ENCODE results near the gene RELB. TPM values are rescaled to one million over a fixed set of nuclear protein-coding genes. Genes with fewer than 3 reads are reported as not detected.
A peak's percentile ranks its signal among the peaks of the same experiment; 100 is the strongest.

RELB gene
- total RNA-seq, 2 donors from 2014 or later = 11.0 to 13.0 TPM

GRCh38 chr19:45037393-45038169, 36.3 kb downstream of the RELB start:
- no peak for DNase-seq (ENCODE audit: low spot score)
- Histone ChIP-seq H3K27ac (no peak overlapping the region), H3K36me3 (no peaks in the 10 kb centered on the region), H3K4me1 (replicated peaks) (peaks cover 10% of the 10 kb centered on the region), H3K4me3 (no peak overlapping the region), H3K9me3 (no peaks in the 10 kb centered on the region), H3K27me3 (replicated peaks; ENCODE audit: insufficient read depth) (no peaks in the 10 kb centered on the region)
- WGBS = 89% methylated on average over 37 of the region's 37 CpGs
- intact Hi-C loops (cut with DNase I) = no loop called here
- no peak for TF ChIP-seq POLR2A (IDR thresholded peaks at IDR 0.05)
- TF ChIP-seq CTCF (IDR thresholded peaks at IDR 0.05) = no peak
- TF ChIP-seq POLR2AphosphoS5 (IDR thresholded peaks at IDR 0.05) = no peak

GRCh38 chr19:45038931-45039893, 37.9 kb downstream of the RELB start, which contains the start of gene CLASRP:
Gene CLASRP (plus strand): TSS chr19:45039045. CDS start chr19:45040213, 1,168 bp downstream.
- intact Hi-C loops (cut with DNase I) = no loop called here
- peak within 1 kb of the TSS; percentile 90 to 91 for H3K27ac ChIP-seq
- H3K36me3 ChIP-seq = no peaks in the 10 kb centered on the region
- WGBS = 2% methylated on average over 62 of the region's 62 CpGs
- TF ChIP-seq CTCF (IDR thresholded peaks at IDR 0.05) (peak in 1 of 4 experiments; percentile 31), POLR2AphosphoS5 (IDR thresholded peaks at IDR 0.05) (peak; percentile 96), POLR2A (IDR thresholded peaks at IDR 0.05) (peak; percentile 89)
- H3K9me3 ChIP-seq = no peaks in the 10 kb centered on the region
- DNase-seq (ENCODE audit: low spot score) = peak; percentile 87
- H3K27me3 ChIP-seq (replicated peaks; ENCODE audit: insufficient read depth) = no peaks in the 10 kb centered on the region
- peaks cover 10% of the 10 kb centered on the region for H3K4me1 ChIP-seq (replicated peaks)
- peak within 1 kb of the TSS; percentile 76 to 90 for H3K4me3 ChIP-seq

GRCh38 chr19:45040059-45040771, 39.0 kb downstream of the RELB start:
- no peaks in the 10 kb centered on the region for H3K36me3 ChIP-seq
- no peaks in the 10 kb centered on the region for H3K27me3 ChIP-seq (replicated peaks; ENCODE audit: insufficient read depth)
- intact Hi-C loops (cut with DNase I) = no loop called here
- TF ChIP-seq POLR2AphosphoS5 (IDR thresholded peaks at IDR 0.05) = no peak
- no peak for TF ChIP-seq CTCF (IDR thresholded peaks at IDR 0.05)
- TF ChIP-seq POLR2A (IDR thresholded peaks at IDR 0.05) = no peak
- H3K9me3 ChIP-seq = no peaks in the 10 kb centered on the region
- no peak for DNase-seq (ENCODE audit: low spot score)
- 75% methylated on average over 19 of the region's 19 CpGs for WGBS
- H3K4me3 ChIP-seq = peak overlapping the region; percentile 76 to 90
- H3K4me1 ChIP-seq (replicated peaks) = peaks cover 10% of the 10 kb centered on the region
- H3K27ac ChIP-seq = peak overlapping the region in 1 of 2 donors; percentile 90

GRCh38 chr19:45041125-45041524, 39.9 kb downstream of the RELB start:
- Histone ChIP-seq H3K27me3 (replicated peaks; ENCODE audit: insufficient read depth) (no peaks in the 10 kb centered on the region), H3K9me3 (no peaks in the 10 kb centered on the region), H3K36me3 (no peaks in the 10 kb centered on the region), H3K4me3 (no peak overlapping the region), H3K27ac (no peak overlapping the region), H3K4me1 (replicated peaks) (peaks cover 15% of the 10 kb centered on the region)
- DNase-seq (ENCODE audit: low spot score) = no peak
- TF ChIP-seq POLR2AphosphoS5 (IDR thresholded peaks at IDR 0.05) = no peak
- no peak for TF ChIP-seq POLR2A (IDR thresholded peaks at IDR 0.05)
- TF ChIP-seq CTCF (IDR thresholded peaks at IDR 0.05) = no peak
- intact Hi-C loops (cut with DNase I) = no loop called here
- 84% methylated on average over 6 of the region's 6 CpGs for WGBS

All from prostate gland (tissue), 2 donors.